ENCODE measurements around the gene CHGA. TPM values are rescaled to one million over a fixed set of nuclear protein-coding genes. Genes with fewer than 3 reads are reported as not detected.
A peak's percentile ranks its signal among the peaks of the same experiment; 100 is the strongest.

Gene CHGA
- total and polyA plus RNA-seq, 11 donors, result 0.07 to 0.19 TPM; not detected in 9

DNA sequence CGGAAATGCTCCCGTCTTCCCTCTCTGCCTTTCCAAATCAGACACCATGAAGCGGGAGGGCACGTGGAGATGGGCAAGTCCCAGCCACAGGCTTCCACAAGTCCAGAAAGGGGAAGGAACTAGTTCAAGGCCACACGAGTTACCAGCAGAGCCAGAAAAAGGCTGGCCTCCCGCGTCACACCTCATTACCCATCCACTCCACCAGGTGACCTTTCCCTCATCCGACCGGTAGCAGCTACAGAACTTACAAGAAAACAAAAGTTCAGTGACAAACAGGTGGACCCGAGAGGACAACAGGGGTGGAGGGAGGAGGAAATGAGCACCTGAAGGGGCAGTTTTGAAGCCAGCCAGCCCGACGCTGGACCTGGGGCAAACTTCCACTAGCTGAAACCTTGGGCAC lies 46.9 kb downstream of the CHGA start:
- Histone ChIP-seq H3K27me3 (no peaks in the 10 kb centered on the region), H3K4me1 (peaks cover 0 to 49% (median 25%) of the 10 kb centered on the region in 12 donors), H3K36me3 (no peaks in the 10 kb centered on the region), H3K4me3 (no peak overlapping the region), H3K27ac (peak overlapping the region in 10 of 12 donors; percentile 14 to 80 (median 62)), H3K9me3 (no peaks in the 10 kb centered on the region)
- DNase-seq (peak in 1 of 5 donors; percentile 9), ATAC-seq (no peak)
- TF ChIP-seq, protein P1, sequence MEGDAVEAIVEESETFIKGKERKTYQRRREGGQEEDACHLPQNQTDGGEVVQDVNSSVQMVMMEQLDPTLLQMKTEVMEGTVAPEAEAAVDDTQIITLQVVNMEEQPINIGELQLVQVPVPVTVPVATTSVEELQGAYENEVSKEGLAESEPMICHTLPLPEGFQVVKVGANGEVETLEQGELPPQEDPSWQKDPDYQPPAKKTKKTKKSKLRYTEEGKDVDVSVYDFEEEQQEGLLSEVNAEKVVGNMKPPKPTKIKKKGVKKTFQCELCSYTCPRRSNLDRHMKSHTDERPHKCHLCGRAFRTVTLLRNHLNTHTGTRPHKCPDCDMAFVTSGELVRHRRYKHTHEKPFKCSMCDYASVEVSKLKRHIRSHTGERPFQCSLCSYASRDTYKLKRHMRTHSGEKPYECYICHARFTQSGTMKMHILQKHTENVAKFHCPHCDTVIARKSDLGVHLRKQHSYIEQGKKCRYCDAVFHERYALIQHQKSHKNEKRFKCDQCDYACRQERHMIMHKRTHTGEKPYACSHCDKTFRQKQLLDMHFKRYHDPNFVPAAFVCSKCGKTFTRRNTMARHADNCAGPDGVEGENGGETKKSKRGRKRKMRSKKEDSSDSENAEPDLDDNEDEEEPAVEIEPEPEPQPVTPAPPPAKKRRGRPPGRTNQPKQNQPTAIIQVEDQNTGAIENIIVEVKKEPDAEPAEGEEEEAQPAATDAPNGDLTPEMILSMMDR (IDR thresholded peaks at IDR 0.05), result no peak
- no peak for TF ChIP-seq POLR2A (IDR thresholded peaks at IDR 0.05)
- intact Hi-C loops (cut with DNase I), result loop anchor here in 6 of 10 donors (5.0 kb wide), 7 partner anchors 42 to 167 kb away; partner anchors contain the start of gene ITPK1 (in 1 of the 6)
- WGBS, 4 donors, result 67 to 83% (median 72%) methylated on average over 12 of the region's 12 CpGs

- Histone ChIP-seq H3K27me3 (no peaks in the 10 kb centered on the region), H3K27ac (peak overlapping the region in 5 of 12 donors; percentile 58 to 80 (median 68)), H3K36me3 (no peaks in the 10 kb centered on the region), H3K4me3 (no peak overlapping the region), H3K9me3 (peaks cover 0 to 1% (median 0%) of the 10 kb centered on the region in 12 donors), H3K4me1 (peaks cover 0 to 45% (median 22%) of the 10 kb centered on the region in 12 donors)
- intact Hi-C loops (cut with DNase I), result loop anchor here in 6 of 10 donors (5.0 kb wide), 7 partner anchors 42 to 167 kb away; partner anchors contain the start of gene ITPK1 (in 1 of the 6)
- DNase-seq, result peak in 1 of 5 donors; percentile 49
- WGBS, 4 donors, result 86 to 92% (median 87%) methylated on average over 6 to 12 of the region's 12 CpGs
- no peak for ATAC-seq
- TF ChIP-seq POLR2A (IDR thresholded peaks at IDR 0.05), result no peak
- TF ChIP-seq, protein P1 (IDR thresholded peaks at IDR 0.05), result no peak
Observed at GRCh38 chr14:92970271-92970670, 47.3 kb downstream of the CHGA start.

DNA sequence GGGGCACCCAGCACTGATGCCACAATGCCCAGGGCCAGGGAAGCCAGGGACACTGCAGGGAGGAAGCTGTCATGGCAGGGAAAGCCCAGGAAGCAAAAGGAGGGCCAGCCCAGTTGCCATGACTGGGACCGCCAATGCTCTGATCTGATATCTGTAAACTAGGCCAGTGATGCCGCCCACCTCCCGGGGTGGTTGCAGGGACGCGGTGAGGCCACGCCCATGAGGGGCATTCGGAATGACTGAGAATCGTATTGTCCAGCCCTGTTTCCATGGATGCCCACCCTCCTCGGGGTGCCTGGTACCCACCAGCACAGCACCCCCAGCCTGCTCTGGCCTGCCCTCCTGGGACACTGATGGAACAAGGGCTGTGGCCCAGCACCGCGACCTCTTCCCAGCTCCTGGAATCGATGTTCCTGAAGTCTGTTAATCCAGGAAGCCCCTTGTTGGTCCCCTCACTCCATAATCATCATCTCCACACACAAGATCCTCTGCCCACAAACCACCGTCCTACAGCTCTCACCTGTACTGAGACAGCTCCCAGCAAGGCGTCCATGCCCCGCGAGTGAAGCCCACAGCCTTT lies 48.7 kb downstream of the CHGA start:
- ATAC-seq (no peak), DNase-seq (peak in 1 of 5 donors; percentile 33)
- intact Hi-C loops (cut with DNase I), result loop anchor here in 7 of 10 donors (2.0 to 5.0 kb wide), 8 partner anchors 41 to 166 kb away; partner anchors contain the start of gene ITPK1 (in 1 of the 7)
- 95 to 99% (median 97%) methylated on average over 15 to 16 of the region's 16 CpGs for WGBS, 4 donors
- TF ChIP-seq, protein P1 (IDR thresholded peaks at IDR 0.05), result no peak
- TF ChIP-seq POLR2A (IDR thresholded peaks at IDR 0.05), result no peak
- H3K27ac ChIP-seq, result peak overlapping the region in 5 of 12 donors; percentile 15 to 90 (median 81)
- H3K4me3 ChIP-seq, result no peak overlapping the region
- H3K4me1 ChIP-seq, result peaks cover 0 to 45% (median 19%) of the 10 kb centered on the region in 12 donors
- H3K9me3 ChIP-seq, result peaks cover 0 to 16% (median 3%) of the 10 kb centered on the region in 12 donors
- no peaks in the 10 kb centered on the region for H3K27me3 ChIP-seq
- H3K36me3 ChIP-seq, result peaks cover 0 to 5% (median 0%) of the 10 kb centered on the region in 9 donors

- H3K27ac ChIP-seq, result peak overlapping the region; percentile 10 to 90 (median 80)
- TF ChIP-seq POLR2A (IDR thresholded peaks at IDR 0.05), result no peak
- TF ChIP-seq, protein P1 (IDR thresholded peaks at IDR 0.05), result peak; percentile 52 to 87 (median 72)
- no peaks in the 10 kb centered on the region for H3K27me3 ChIP-seq
- no peak overlapping the region for H3K4me3 ChIP-seq
- 30 to 41% (median 36%) methylated on average over 10 to 12 of the region's 12 CpGs for WGBS, 4 donors
- intact Hi-C loops (cut with DNase I), result loop anchor here in 8 of 10 donors (1.0 to 5.0 kb wide), 10 partner anchors 39 to 164 kb away; partner anchors contain the start of gene ITPK1 (in 2 of the 8)
- peaks cover 0 to 30% (median 5%) of the 10 kb centered on the region in 12 donors for H3K9me3 ChIP-seq
- peaks cover 0 to 12% (median 0%) of the 10 kb centered on the region in 9 donors for H3K36me3 ChIP-seq
- peaks cover 0 to 45% (median 19%) of the 10 kb centered on the region in 12 donors for H3K4me1 ChIP-seq
- ATAC-seq (peak; percentile 91 to 95 (median 92)), DNase-seq (peak; percentile 79 to 89 (median 84))
Observed at GRCh38 chr14:92973261-92973797, 50.4 kb downstream of the CHGA start.

Measured in heart left ventricle (tissue), 16 donors.